Activated naive CD4-positive, alpha-beta T cell treated with anti-CD3 and anti-CD28 coated beads, Interleukin-2, amount 10 ng/mL, durations not matched to agents 7 days and 5 days (primary cell): Measurements from ENCODE around the gene ID3.

Experiments
- CTCF ChIA-PET: fragments of 350-600 bp; sonication (Branson Sonifier 250); formaldehyde crosslinking; loops from one replicate; lab custom pipeline; 2021; ENCODE audit warnings: antibody characterized with exemption; lab: Charles Lee
- DNase-seq: peaks from one replicate; pipeline ENCODE4 v3.0.0-alpha.2; 2020
- H3K27ac Mint-ChIP-seq: one replicate; pipeline ENCODE4 v1.8.0; 2021; ENCODE audit warnings: mild to moderate bottlenecking, moderate library complexity, mixed read lengths
- H3K27me3 Mint-ChIP-seq: one replicate; pipeline ENCODE4 v1.8.0; 2021; ENCODE audit warnings: mild to moderate bottlenecking, mixed read lengths
- H3K36me3 Mint-ChIP-seq: one replicate; pipeline ENCODE4 v1.8.0; 2021; ENCODE audit warnings: mixed read lengths
- H3K4me1 Mint-ChIP-seq: one replicate; pipeline ENCODE4 v1.8.0; 2021; ENCODE audit warnings: mixed read lengths
- H3K4me3 Mint-ChIP-seq: one replicate; pipeline ENCODE4 v1.8.0; 2021; ENCODE audit warnings: mild to moderate bottlenecking, moderate library complexity, mixed read lengths
- H3K9me3 Mint-ChIP-seq: one replicate; pipeline ENCODE4 v1.8.0; 2021; ENCODE audit warnings: mixed read lengths

ID3 gene

GRCh38 chr1:23578311-23578996 is 19.2 kb upstream of the ID3 start:
- no peaks in the 10 kb centered on the region for H3K9me3 Mint-ChIP-seq
- H3K36me3 Mint-ChIP-seq: peaks cover 1% of the 10 kb centered on the region
- no peak for DNase-seq
- peaks cover 52% of the 10 kb centered on the region for H3K4me1 Mint-ChIP-seq
- no peak overlapping the region for H3K4me3 Mint-ChIP-seq
- H3K27ac Mint-ChIP-seq: peak overlapping the region; percentile 78
- CTCF ChIA-PET: interaction anchor here (0.8 to 5.4 kb wide), 3 partner anchors 21 to 57 kb away, joined by 3 to 53 read pairs (median 7); no protein-coding TSS in a partner anchor
- peaks cover 9% of the 10 kb centered on the region for H3K27me3 Mint-ChIP-seq

- peak overlapping the region; percentile 23 for H3K4me3 Mint-ChIP-seq
- peaks cover 16% of the 10 kb centered on the region for H3K27me3 Mint-ChIP-seq
- CTCF ChIA-PET: interaction anchor here (0.8 to 5.4 kb wide), 16 partner anchors 12 to 58 kb away, joined by 3 to 53 read pairs (median 5); partner anchors contain the start of gene ID3
- H3K4me1 Mint-ChIP-seq: peaks cover 52% of the 10 kb centered on the region
- no peaks in the 10 kb centered on the region for H3K9me3 Mint-ChIP-seq
- H3K36me3 Mint-ChIP-seq: peaks cover 1% of the 10 kb centered on the region
- DNase-seq: peak; percentile 68
- peak overlapping the region; percentile 94 for H3K27ac Mint-ChIP-seq
Measured at GRCh38 chr1:23577056-23578004, 18.0 kb upstream of the ID3 start.

- Mint-ChIP-seq H3K27ac (peak overlapping the region; percentile 94), H3K9me3 (no peaks in the 10 kb centered on the region), H3K36me3 (peaks cover 1% of the 10 kb centered on the region), H3K4me3 (no peak overlapping the region), H3K27me3 (peaks cover 22% of the 10 kb centered on the region), H3K4me1 (peaks cover 52% of the 10 kb centered on the region)
- CTCF ChIA-PET: interaction anchor here (1.1 to 5.4 kb wide), 15 partner anchors 11 to 59 kb away, joined by 3 to 53 read pairs (median 5); partner anchors contain the start of gene ID3
- DNase-seq: no peak
Measured at GRCh38 chr1:23576338-23577055, 17.2 kb upstream of the ID3 start.

- Mint-ChIP-seq H3K36me3 (peaks cover 1% of the 10 kb centered on the region), H3K9me3 (no peaks in the 10 kb centered on the region), H3K4me3 (no peak overlapping the region), H3K27ac (no peak overlapping the region), H3K4me1 (peaks cover 46% of the 10 kb centered on the region), H3K27me3 (peaks cover 33% of the 10 kb centered on the region)
- CTCF ChIA-PET: interaction anchor here (0.5 to 5.4 kb wide), 5 partner anchors 10 to 60 kb away, joined by 3 to 53 read pairs (median 4); no protein-coding TSS in a partner anchor
- DNase-seq: no peak
Measured at GRCh38 chr1:23575226-23575810, 16.0 kb upstream of the ID3 start.

GRCh38 chr1:23574265-23574754 is 15.0 kb upstream of the ID3 start:
- Mint-ChIP-seq H3K4me1 (peaks cover 46% of the 10 kb centered on the region), H3K9me3 (no peaks in the 10 kb centered on the region), H3K4me3 (no peak overlapping the region), H3K27ac (no peak overlapping the region), H3K27me3 (peaks cover 43% of the 10 kb centered on the region), H3K36me3 (peaks cover 1% of the 10 kb centered on the region)
- no peak for DNase-seq
- CTCF ChIA-PET: interaction anchor here (0.6 to 5.4 kb wide), 4 partner anchors 18 to 61 kb away, joined by 3 to 53 read pairs (median 3); no protein-coding TSS in a partner anchor

- CTCF ChIA-PET: interaction anchor here (0.9 to 5.4 kb wide), 2 partner anchors 19 to 62 kb away, joined by 3 to 53 read pairs; no protein-coding TSS in a partner anchor
- peaks cover 49% of the 10 kb centered on the region for H3K27me3 Mint-ChIP-seq
- H3K4me3 Mint-ChIP-seq: no peak overlapping the region
- no peak overlapping the region for H3K27ac Mint-ChIP-seq
- no peak for DNase-seq
- H3K9me3 Mint-ChIP-seq: no peaks in the 10 kb centered on the region
- peaks cover 1% of the 10 kb centered on the region for H3K36me3 Mint-ChIP-seq
- H3K4me1 Mint-ChIP-seq: peaks cover 42% of the 10 kb centered on the region
Measured at GRCh38 chr1:23573574-23574182, 14.4 kb upstream of the ID3 start.

- H3K36me3 Mint-ChIP-seq: peaks cover 3% of the 10 kb centered on the region
- no peak for DNase-seq
- no peak overlapping the region for H3K27ac Mint-ChIP-seq
- no peak overlapping the region for H3K4me3 Mint-ChIP-seq
- H3K4me1 Mint-ChIP-seq: peaks cover 31% of the 10 kb centered on the region
- CTCF ChIA-PET: interaction anchor here (1.0 kb wide), 2 partner anchors 14 to 66 kb away, joined by 4 read pairs; no protein-coding TSS in a partner anchor
- no peaks in the 10 kb centered on the region for H3K9me3 Mint-ChIP-seq
- H3K27me3 Mint-ChIP-seq: peaks cover 71% of the 10 kb centered on the region
Measured at GRCh38 chr1:23571465-23571864, 12.2 kb upstream of the ID3 start.

GRCh38 chr1:23570001-23570691 is 10.8 kb upstream of the ID3 start:
- Mint-ChIP-seq H3K9me3 (no peaks in the 10 kb centered on the region), H3K36me3 (peaks cover 3% of the 10 kb centered on the region), H3K27ac (no peak overlapping the region), H3K4me3 (no peak overlapping the region), H3K27me3 (peaks cover 84% of the 10 kb centered on the region), H3K4me1 (peaks cover 21% of the 10 kb centered on the region)
- CTCF ChIA-PET: no interaction called here
- DNase-seq: no peak

GRCh38 chr1:23568608-23569383 is 9.5 kb upstream of the ID3 start:
- Mint-ChIP-seq H3K4me3 (peak overlapping the region; percentile 75), H3K27ac (no peak overlapping the region), H3K36me3 (peaks cover 2% of the 10 kb centered on the region), H3K4me1 (peaks cover 14% of the 10 kb centered on the region), H3K9me3 (no peaks in the 10 kb centered on the region), H3K27me3 (peaks cover 89% of the 10 kb centered on the region)
- CTCF ChIA-PET: interaction anchor here (1.0 kb wide), 1 partner anchor 18 kb away, joined by 3 read pairs; no protein-coding TSS in a partner anchor
- DNase-seq: no peak

GRCh38 chr1:23567996-23568607 is 8.8 kb upstream of the ID3 start:
- peaks cover 96% of the 10 kb centered on the region for H3K27me3 Mint-ChIP-seq
- CTCF ChIA-PET: interaction anchor here (1.0 kb wide), 1 partner anchor 17 kb away, joined by 3 read pairs; no protein-coding TSS in a partner anchor
- DNase-seq: peak; percentile 27
- H3K4me3 Mint-ChIP-seq: peak overlapping the region; percentile 75
- H3K27ac Mint-ChIP-seq: no peak overlapping the region
- peaks cover 2% of the 10 kb centered on the region for H3K36me3 Mint-ChIP-seq
- H3K9me3 Mint-ChIP-seq: no peaks in the 10 kb centered on the region
- H3K4me1 Mint-ChIP-seq: peaks cover 19% of the 10 kb centered on the region

GRCh38 chr1:23567629-23567995 is 8.3 kb upstream of the ID3 start:
- H3K27me3 Mint-ChIP-seq: peaks cover 96% of the 10 kb centered on the region

More at GRCh38 chr1:23567629-23567995, 8.3 kb upstream of the ID3 start:
- H3K9me3 Mint-ChIP-seq: no peaks in the 10 kb centered on the region
- CTCF ChIA-PET: no interaction called here
- H3K36me3 Mint-ChIP-seq: peaks cover 2% of the 10 kb centered on the region
- no peak overlapping the region for H3K27ac Mint-ChIP-seq
- no peak for DNase-seq
- H3K4me3 Mint-ChIP-seq: peak overlapping the region; percentile 59
- H3K4me1 Mint-ChIP-seq: peaks cover 24% of the 10 kb centered on the region
